ENCODE measurements around the gene ISLR2. TPM values are rescaled to one million over a fixed set of nuclear protein-coding genes. Genes with fewer than 3 reads are reported as not detected.
"Not testable (repeated sequence)": the region's sequence is repeated elsewhere in the genome, so short reads cannot be mapped to it uniquely, and the experiment has no call there.

The ISLR2 gene
- total and polyA plus RNA-seq, 2 experiments from 2014 or later: 0.13 TPM; not detected in 1

GRCh38 chr15:74158855-74159650 is 28.7 kb downstream of the ISLR2 start:
- Histone ChIP-seq H3K4me1 (ENCODE audit: insufficient read depth) (peaks cover 19% of the 10 kb centered on the region), H3K4me2 (no peak overlapping the region), H3K27me3 (no peaks in the 10 kb centered on the region), H3K79me2 (no peaks in the 10 kb centered on the region), H3K36me3 (replicated peaks; ENCODE audit: insufficient read depth, low read depth) (no peaks in the 10 kb centered on the region), H3K9me2 (replicated peaks; ENCODE audit: insufficient read depth) (no peaks in the 10 kb centered on the region), H3K9me3 (ENCODE audit: low read depth) (no peaks in the 10 kb centered on the region), H3K4me3 (no peak overlapping the region), H3K27ac (no peak overlapping the region), H4K20me1 (ENCODE audit: insufficient read depth, poor library complexity, severe bottlenecking) (no peaks in the 10 kb centered on the region), H2AFZ (no peak overlapping the region)
- TF ChIP-seq EZH2phosphoT487 (IDR thresholded peaks at IDR 0.05; ENCODE audit: low read depth, severe bottlenecking, unreplicated experiment) (no peak), CTCF (IDR thresholded peaks at IDR 0.05; ENCODE audit: poor library complexity) (no peak), EZH2 (IDR thresholded peaks at IDR 0.05; ENCODE audit: borderline replicate concordance) (no peak)
- 78% methylated on average over 5 of the region's 5 CpGs for WGBS (ENCODE audit: low lambda C conversion rate, missing lambda C conversion rate)
- no peak for DNase-seq (ENCODE audit: low spot score)

- WGBS (ENCODE audit: low lambda C conversion rate, missing lambda C conversion rate): 76% methylated on average over 1 of the region's 1 CpG
- H4K20me1 ChIP-seq (ENCODE audit: insufficient read depth, poor library complexity, severe bottlenecking): no peaks in the 10 kb centered on the region
- H3K27ac ChIP-seq: no peak overlapping the region
- H3K36me3 ChIP-seq (replicated peaks; ENCODE audit: insufficient read depth, low read depth): no peaks in the 10 kb centered on the region
- no peaks in the 10 kb centered on the region for H3K9me2 ChIP-seq (replicated peaks; ENCODE audit: insufficient read depth)
- no peak for DNase-seq (ENCODE audit: low spot score)
- no peak overlapping the region for H2AFZ ChIP-seq
- peaks cover 19% of the 10 kb centered on the region for H3K4me1 ChIP-seq (ENCODE audit: insufficient read depth)
- no peaks in the 10 kb centered on the region for H3K27me3 ChIP-seq
- TF ChIP-seq EZH2phosphoT487 (IDR thresholded peaks at IDR 0.05; ENCODE audit: low read depth, severe bottlenecking, unreplicated experiment) (no peak), CTCF (IDR thresholded peaks at IDR 0.05; ENCODE audit: poor library complexity) (no peak), EZH2 (IDR thresholded peaks at IDR 0.05; ENCODE audit: borderline replicate concordance) (no peak)
- H3K4me2 ChIP-seq: no peak overlapping the region
- no peaks in the 10 kb centered on the region for H3K9me3 ChIP-seq (ENCODE audit: low read depth)
- H3K79me2 ChIP-seq: no peaks in the 10 kb centered on the region
- no peak overlapping the region for H3K4me3 ChIP-seq
Observed at GRCh38 chr15:74159773-74160172, 29.4 kb downstream of the ISLR2 start.

- H3K4me1 ChIP-seq (ENCODE audit: insufficient read depth): peaks cover 19% of the 10 kb centered on the region
- H3K4me2 ChIP-seq; DNase-seq (ENCODE audit: low spot score); H3K27me3 ChIP-seq; H4K20me1 ChIP-seq (ENCODE audit: insufficient read depth, poor library complexity, severe bottlenecking); H3K79me2 ChIP-seq; H2AFZ ChIP-seq; H3K36me3 ChIP-seq (replicated peaks; ENCODE audit: insufficient read depth, low read depth); H3K27ac ChIP-seq; H3K9me3 ChIP-seq (ENCODE audit: low read depth); H3K9me2 ChIP-seq (replicated peaks; ENCODE audit: insufficient read depth); H3K4me3 ChIP-seq: not testable (repeated sequence)
- WGBS (ENCODE audit: low lambda C conversion rate, missing lambda C conversion rate): 95% methylated on average over 3 of the region's 3 CpGs
Observed at GRCh38 chr15:74160390-74160789, 30.0 kb downstream of the ISLR2 start.

- H3K4me3 ChIP-seq: not testable (repeated sequence)
Observed at GRCh38 chr15:74162195-74162536, 31.8 kb downstream of the ISLR2 start.

More at GRCh38 chr15:74162195-74162536, 31.8 kb downstream of the ISLR2 start:
- H3K36me3 ChIP-seq (replicated peaks; ENCODE audit: insufficient read depth, low read depth); H3K27ac ChIP-seq; H4K20me1 ChIP-seq (ENCODE audit: insufficient read depth, poor library complexity, severe bottlenecking); DNase-seq (ENCODE audit: low spot score); H3K4me2 ChIP-seq; H3K27me3 ChIP-seq; H3K9me3 ChIP-seq (ENCODE audit: low read depth); H3K9me2 ChIP-seq (replicated peaks; ENCODE audit: insufficient read depth); H3K4me1 ChIP-seq (ENCODE audit: insufficient read depth); H2AFZ ChIP-seq; H3K79me2 ChIP-seq: not testable (repeated sequence)
- WGBS (ENCODE audit: low lambda C conversion rate, missing lambda C conversion rate): 92% methylated on average over 3 of the region's 3 CpGs
